ENCODE data around the gene ZNF212. TPM values are rescaled to one million over a fixed set of nuclear protein-coding genes. Genes with fewer than 3 reads are reported as not detected.

The ZNF212 gene
- total RNA-seq, 2 donors from 2014 or later: 18.7 to 28.0 TPM

DNA sequence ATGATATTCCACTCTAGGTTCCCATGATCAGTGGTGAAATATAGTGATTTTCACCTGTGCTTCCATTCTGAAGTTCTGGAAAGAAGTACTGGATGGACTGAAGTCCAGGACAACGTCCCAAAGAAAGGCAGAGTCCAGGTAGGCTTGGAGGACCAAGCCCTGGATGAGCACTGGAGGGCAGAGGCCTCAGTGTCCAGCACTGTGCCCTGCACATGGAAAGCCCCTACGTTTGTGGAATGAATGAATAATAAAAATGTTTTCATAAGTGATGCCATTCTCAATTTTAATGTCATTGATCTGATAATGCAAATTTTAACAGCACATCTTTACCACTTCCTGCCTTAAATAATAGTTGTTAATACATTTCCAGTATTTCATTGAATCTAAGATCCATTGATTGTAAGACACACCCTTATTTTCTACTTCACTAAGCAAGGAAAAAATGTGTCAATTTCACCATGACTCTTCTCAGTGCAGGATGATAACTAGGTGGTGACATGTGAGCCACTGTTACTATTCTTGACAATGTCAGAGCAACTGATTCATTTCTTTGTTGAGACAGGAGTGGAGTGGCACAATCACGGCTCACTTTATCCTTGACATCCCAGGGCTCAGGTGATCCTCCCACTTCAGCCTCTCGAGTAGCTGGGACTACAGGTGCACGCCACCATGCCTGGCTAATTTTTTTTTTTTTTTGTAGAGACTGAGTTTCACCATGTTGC lies 57.7 kb downstream of the ZNF212 start:
- no peaks in the 10 kb centered on the region for H3K27me3 Mint-ChIP-seq (ENCODE audit: low read depth)
- ATAC-seq (replicated peaks in 1 of 2) (peak; percentile 57 to 81), DNase-seq (no peak)
- H3K4me1 Mint-ChIP-seq (ENCODE audit: low read depth): peaks cover 14% of the 10 kb centered on the region
- H3K27ac Mint-ChIP-seq: peak overlapping the region; percentile 36
- H3K4me3 Mint-ChIP-seq: peak overlapping the region in 1 of 2 donors; percentile 10
- peaks cover 0 to 4% of the 10 kb centered on the region in 2 donors for H3K36me3 Mint-ChIP-seq (ENCODE audit: insufficient read depth in 2 of 2)
- H3K9me3 Mint-ChIP-seq: peaks cover 0 to 3% of the 10 kb centered on the region in 2 donors

DNA sequence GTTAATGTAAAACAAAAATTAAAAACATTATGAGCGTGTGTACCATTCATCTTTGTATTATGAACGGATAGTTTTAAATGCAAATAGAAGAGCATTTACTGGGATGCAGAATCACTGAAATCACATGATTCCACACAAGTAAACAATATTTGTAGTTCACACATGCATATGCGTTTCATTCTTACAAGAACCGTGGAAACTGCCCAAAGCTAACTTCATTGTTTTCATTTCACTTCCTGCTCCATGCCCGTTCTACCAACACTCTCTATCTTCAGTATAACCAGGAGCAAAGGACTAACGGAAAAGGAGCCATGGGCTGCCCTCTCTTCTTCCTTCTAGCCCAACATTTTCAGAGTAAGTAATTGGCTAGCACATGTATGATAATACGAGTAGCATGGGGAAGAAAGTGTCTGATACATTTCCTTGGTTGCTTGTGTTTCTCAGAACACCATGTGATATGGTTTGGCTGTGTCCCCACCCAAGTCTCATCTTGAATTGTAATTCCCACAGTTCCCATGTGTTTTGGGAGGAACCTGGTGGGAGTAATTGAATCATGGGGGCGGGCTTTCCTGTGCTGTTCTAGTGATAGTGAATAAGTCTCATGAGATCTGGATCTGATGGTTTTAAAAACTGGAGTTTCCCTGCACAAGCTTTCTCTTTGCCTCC lies 61.3 kb downstream of the ZNF212 start:
- Mint-ChIP-seq H3K36me3 (ENCODE audit: insufficient read depth in 2 of 2) (peaks cover 0 to 4% of the 10 kb centered on the region in 2 donors), H3K27me3 (ENCODE audit: low read depth) (peaks cover 2% of the 10 kb centered on the region), H3K4me1 (ENCODE audit: low read depth) (peaks cover 14% of the 10 kb centered on the region), H3K4me3 (no peak overlapping the region), H3K9me3 (peaks cover 0 to 3% of the 10 kb centered on the region in 2 donors), H3K27ac (no peak overlapping the region)
- DNase-seq (no peak), ATAC-seq (replicated peaks in 1 of 2) (no peak)

DNA sequence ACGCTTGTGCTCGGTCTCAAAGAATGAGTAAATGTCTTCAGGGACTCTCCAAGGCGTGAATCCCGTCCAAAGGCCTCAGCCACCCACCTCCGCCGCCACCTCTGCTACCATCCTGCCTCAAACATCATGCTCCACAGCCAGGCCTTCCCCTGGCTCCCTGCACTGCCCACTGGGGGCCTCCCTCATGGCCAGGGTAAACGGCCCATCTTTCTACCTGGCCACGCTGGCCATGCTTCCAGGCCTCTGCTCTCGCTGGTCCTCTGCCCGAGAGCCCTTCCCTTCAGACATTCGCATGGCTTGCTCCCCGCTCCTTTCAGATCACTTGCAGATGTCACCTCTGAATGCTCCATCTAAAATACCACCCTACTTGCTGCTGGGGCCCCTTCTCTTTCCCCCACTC lies 62.8 kb downstream of the ZNF212 start:
- Mint-ChIP-seq H3K27me3 (ENCODE audit: low read depth) (peaks cover 8% of the 10 kb centered on the region), H3K4me1 (ENCODE audit: low read depth) (peaks cover 9% of the 10 kb centered on the region), H3K36me3 (ENCODE audit: insufficient read depth in 2 of 2) (peaks cover 0 to 4% of the 10 kb centered on the region in 2 donors), H3K27ac (no peak overlapping the region), H3K4me3 (no peak overlapping the region), H3K9me3 (peaks cover 0 to 3% of the 10 kb centered on the region in 2 donors)
- ATAC-seq (replicated peaks in 1 of 2) (no peak), DNase-seq (no peak)

DNA sequence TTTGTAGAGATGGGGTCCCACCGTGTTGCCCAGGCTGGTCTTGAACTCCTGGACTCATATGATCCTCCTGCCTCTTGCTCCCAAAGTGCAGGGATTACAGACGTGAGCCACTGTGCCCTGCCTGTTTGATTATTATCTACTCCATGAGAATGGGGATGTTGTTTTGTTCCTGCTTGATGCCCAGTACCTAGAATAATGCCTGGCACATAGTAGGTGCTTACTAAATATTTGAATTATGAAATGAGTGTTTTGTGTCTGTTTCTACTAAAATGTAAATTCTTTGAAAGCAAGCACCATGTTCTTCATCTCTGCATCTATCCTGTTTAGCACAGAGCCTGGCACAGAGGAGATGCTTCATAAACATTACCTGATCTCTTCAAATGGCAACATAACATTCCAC lies 63.4 kb downstream of the ZNF212 start:
- DNase-seq (no peak), ATAC-seq (replicated peaks in 1 of 2) (no peak)
- Mint-ChIP-seq H3K4me1 (ENCODE audit: low read depth) (peaks cover 6% of the 10 kb centered on the region), H3K27ac (no peak overlapping the region), H3K4me3 (no peak overlapping the region), H3K36me3 (ENCODE audit: insufficient read depth in 2 of 2) (peaks cover 0 to 3% of the 10 kb centered on the region in 2 donors), H3K9me3 (peaks cover 0 to 3% of the 10 kb centered on the region in 2 donors), H3K27me3 (ENCODE audit: low read depth) (peaks cover 8% of the 10 kb centered on the region)

DNA sequence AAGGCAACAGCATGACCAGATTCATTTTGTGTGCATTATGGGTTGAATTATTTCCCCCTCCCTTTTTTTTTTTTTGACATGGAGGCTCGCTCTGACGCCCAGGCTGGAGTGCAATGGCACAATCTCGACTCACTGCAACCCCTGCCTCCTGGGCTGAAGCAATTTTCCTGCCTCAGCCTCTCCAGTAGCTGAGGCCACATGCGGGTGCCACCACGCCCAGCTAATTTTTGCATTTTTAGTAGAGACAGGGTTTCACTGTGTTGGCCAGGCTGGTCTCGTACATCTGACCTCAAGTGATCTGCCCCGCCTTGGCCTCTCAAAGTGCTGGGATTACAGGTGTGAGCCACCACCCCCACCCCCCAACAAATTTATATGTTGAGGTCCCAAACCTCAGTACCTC lies 64.6 kb downstream of the ZNF212 start:
- peaks cover 8% of the 10 kb centered on the region for H3K27me3 Mint-ChIP-seq (ENCODE audit: low read depth)
- H3K36me3 Mint-ChIP-seq (ENCODE audit: insufficient read depth in 2 of 2): no peaks in the 10 kb centered on the region
- H3K4me1 Mint-ChIP-seq (ENCODE audit: low read depth): peaks cover 6% of the 10 kb centered on the region
- DNase-seq: no peak
- H3K27ac Mint-ChIP-seq: no peak overlapping the region
- no peak overlapping the region for H3K4me3 Mint-ChIP-seq
- no peaks in the 10 kb centered on the region for H3K9me3 Mint-ChIP-seq
- ATAC-seq (replicated peaks in 1 of 2): no peak

Other genes starting within 250 kb of the ZNF212 start
- gene PDIA4, start 211.1 kb upstream of the ZNF212 start, total RNA-seq: 10 to 100 TPM; 63.1 to 84.8 TPM
- 1 to 10 TPM; 5.6 to 7.3 TPM for gene ZNF786, start 148.9 kb upstream of the ZNF212 start, total RNA-seq
- gene ZNF425, start 113.3 kb upstream of the ZNF212 start, total RNA-seq: 1 to 10 TPM; 2.8 to 3.6 TPM
- 10 to 100 TPM; 15.0 to 18.9 TPM for gene ZNF398, start 92.2 kb upstream of the ZNF212 start, total RNA-seq
- gene ZNF282, start 44.1 kb upstream of the ZNF212 start, total RNA-seq: 100 to 1,000 TPM in 1 of 2 donors, 10 to 100 TPM in 1; 59.5 to 161 TPM
- 10 to 100 TPM; 28.4 to 32.4 TPM for gene ZNF783, start 22.5 kb downstream of the ZNF212 start, total RNA-seq
- 10 to 100 TPM; 19.0 to 19.5 TPM for gene ZNF777, start 221.4 kb downstream of the ZNF212 start, total RNA-seq